Measurements from ENCODE around the gene CSTF3.

Gene CSTF3

GRCh38 chr11:33194455-33194854, 33.2 kb upstream of the CSTF3 start:
- no peak overlapping the region for H3K4me3 ChIP-seq (ENCODE audit: low read depth, low read length)
- no peak for DNase-seq (ENCODE audit: low read depth)
- TF ChIP-seq, protein P1, sequence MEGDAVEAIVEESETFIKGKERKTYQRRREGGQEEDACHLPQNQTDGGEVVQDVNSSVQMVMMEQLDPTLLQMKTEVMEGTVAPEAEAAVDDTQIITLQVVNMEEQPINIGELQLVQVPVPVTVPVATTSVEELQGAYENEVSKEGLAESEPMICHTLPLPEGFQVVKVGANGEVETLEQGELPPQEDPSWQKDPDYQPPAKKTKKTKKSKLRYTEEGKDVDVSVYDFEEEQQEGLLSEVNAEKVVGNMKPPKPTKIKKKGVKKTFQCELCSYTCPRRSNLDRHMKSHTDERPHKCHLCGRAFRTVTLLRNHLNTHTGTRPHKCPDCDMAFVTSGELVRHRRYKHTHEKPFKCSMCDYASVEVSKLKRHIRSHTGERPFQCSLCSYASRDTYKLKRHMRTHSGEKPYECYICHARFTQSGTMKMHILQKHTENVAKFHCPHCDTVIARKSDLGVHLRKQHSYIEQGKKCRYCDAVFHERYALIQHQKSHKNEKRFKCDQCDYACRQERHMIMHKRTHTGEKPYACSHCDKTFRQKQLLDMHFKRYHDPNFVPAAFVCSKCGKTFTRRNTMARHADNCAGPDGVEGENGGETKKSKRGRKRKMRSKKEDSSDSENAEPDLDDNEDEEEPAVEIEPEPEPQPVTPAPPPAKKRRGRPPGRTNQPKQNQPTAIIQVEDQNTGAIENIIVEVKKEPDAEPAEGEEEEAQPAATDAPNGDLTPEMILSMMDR (IDR thresholded peaks at IDR 0.05; ENCODE audit: control insufficient read depth, extremely low read depth, insufficient read depth): no peak

DNA sequence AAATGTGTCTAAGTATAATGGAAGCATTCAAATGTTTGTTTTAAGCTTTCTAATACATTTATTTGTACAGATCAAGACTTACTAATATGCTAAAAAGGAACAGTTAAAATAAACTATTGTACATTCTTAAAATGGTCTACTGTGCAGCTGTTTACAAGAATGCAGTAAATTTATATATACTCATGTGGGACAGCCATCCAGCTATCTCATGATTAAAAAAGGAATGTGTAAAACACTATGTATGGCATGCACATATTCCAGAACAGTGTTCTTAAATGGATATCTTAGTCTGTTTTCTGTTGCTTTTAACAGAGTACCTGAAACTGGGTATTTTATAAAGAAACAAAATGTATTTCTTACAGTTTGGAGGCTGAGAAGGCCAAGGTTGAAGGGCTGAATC, 30.2 kb upstream of the CSTF3 start:
- no peak overlapping the region for H3K4me3 ChIP-seq (ENCODE audit: low read depth, low read length)
- TF ChIP-seq, protein P1 (IDR thresholded peaks at IDR 0.05; ENCODE audit: control insufficient read depth, extremely low read depth, insufficient read depth): no peak
- no peak for DNase-seq (ENCODE audit: low read depth)

GRCh38 chr11:33187998-33188722, 26.9 kb upstream of the CSTF3 start:
- TF ChIP-seq, protein P1 (IDR thresholded peaks at IDR 0.05; ENCODE audit: control insufficient read depth, extremely low read depth, insufficient read depth): no peak
- no peak overlapping the region for H3K4me3 ChIP-seq (ENCODE audit: low read depth, low read length)
- no peak for DNase-seq (ENCODE audit: low read depth)

GRCh38 chr11:33185756-33186155, 24.5 kb upstream of the CSTF3 start:
- no peak overlapping the region for H3K4me3 ChIP-seq (ENCODE audit: low read depth, low read length)
- no peak for DNase-seq (ENCODE audit: low read depth)
- TF ChIP-seq, protein P1 (IDR thresholded peaks at IDR 0.05; ENCODE audit: control insufficient read depth, extremely low read depth, insufficient read depth): no peak

GRCh38 chr11:33182246-33182878, 21.1 kb upstream of the CSTF3 start:
- no peak overlapping the region for H3K4me3 ChIP-seq (ENCODE audit: low read depth, low read length)
- TF ChIP-seq, protein P1 (IDR thresholded peaks at IDR 0.05; ENCODE audit: control insufficient read depth, extremely low read depth, insufficient read depth): no peak
- DNase-seq (ENCODE audit: low read depth): no peak

GRCh38 chr11:33179348-33179803, 18.1 kb upstream of the CSTF3 start:
- no peak overlapping the region for H3K4me3 ChIP-seq (ENCODE audit: low read depth, low read length)
- TF ChIP-seq, protein P1 (IDR thresholded peaks at IDR 0.05; ENCODE audit: control insufficient read depth, extremely low read depth, insufficient read depth): no peak
- DNase-seq (ENCODE audit: low read depth): no peak
